Endothelial cell of umbilical vein (primary cell): ENCODE results near the gene NOD1. TPM values are rescaled to one million over a fixed set of nuclear protein-coding genes. Genes with fewer than 3 reads are reported as not detected.

Source experiments
- BruUV-seq: library from RNA; stranded (reverse); fragments of 400-500 nt; replicated peaks from 2 replicates; lab custom pipeline; 2021; lab: Mats Ljungman, UMichigan
- CTCF ChIA-PET: fragments of 300-600, 350-600 bp; sonication (Branson Sonifier 250); formaldehyde crosslinking; loops from one replicate; lab custom pipeline; 2021; ENCODE audit warnings: antibody characterized with exemption, inconsistent platforms; lab: Charles Lee
- POLR2A ChIA-PET: fragments of 300-600, 350-600 bp; sonication (Branson Sonifier 250); formaldehyde crosslinking; loops from one replicate; lab custom pipeline; 2021; ENCODE audit warnings: antibody characterized with exemption, inconsistent platforms; lab: Charles Lee
- DNase-seq: peaks from one replicate; pipeline ENCODE4 v3.0.0-alpha.2; 2011; ENCODE audit warnings: low read depth, low spot score
- FAIRE-seq: peaks from 2 replicates; lab custom pipeline; 2011; peaks lifted over from hg19 to GRCh38; lab: Jason Lieb, UNC
- H2AFZ ChIP-seq: 2 replicates; pipeline ENCODE4 v1.6.0; 2012; ENCODE audit warnings: low read depth, low read length, control low read depth, inconsistent platforms
- H3K27ac ChIP-seq: 2 replicates; pipeline ENCODE4 v1.5.1; 2011; ENCODE audit warnings: low read depth, mild to moderate bottlenecking, control low read depth, low read length, moderate library complexity; ENCODE audit not compliant: insufficient read depth
- H3K27me3 ChIP-seq, 2 experiments: 2 replicates each; pipeline versions ENCODE4 v1.6.0 to v1.6.1; 2011; ENCODE audit warnings: low read length in 2 of 2, mixed read lengths in 1 of 2; ENCODE audit not compliant: control insufficient read depth in 2 of 2, insufficient read depth in 2 of 2
- H3K36me3 ChIP-seq, 2 experiments: 2 replicates in 1 of 2; 3 replicates in 1 of 2; pipeline ENCODE4 v1.5.1; 2011; ENCODE audit warnings: low read length in 2 of 2, mild to moderate bottlenecking in 1 of 2, moderate library complexity in 1 of 2; ENCODE audit not compliant: control insufficient read depth in 2 of 2, insufficient read depth in 2 of 2; ENCODE audit errors: extremely low read depth in 1 of 2
- H3K4me1 ChIP-seq: 3 replicates; pipeline ENCODE4 v1.5.1; 2011; ENCODE audit warnings: mild to moderate bottlenecking, low read length; ENCODE audit not compliant: control insufficient read depth, insufficient read depth; ENCODE audit errors: extremely low read depth
- H3K4me2 ChIP-seq: 2 replicates; pipeline ENCODE4 v1.6.1; 2011; ENCODE audit warnings: low read length, control low read depth, mixed read lengths; ENCODE audit not compliant: insufficient read depth
- H3K4me3 ChIP-seq, 3 experiments: fragments of 200-600 bp in 1 of 3; sonication (generic), shearing (Covaris generic) in 1 of 3; replicated peaks in 1 of 3; 2 replicates each; pipeline ENCODE4 v1.5.1; 2011 to 2016; ENCODE audit warnings: control low read depth in 3 of 3, low read length in 3 of 3, mild to moderate bottlenecking in 2 of 3, inconsistent platforms in 1 of 3, low read depth in 1 of 3, moderate library complexity in 1 of 3; ENCODE audit not compliant: insufficient read depth in 1 of 3
- H3K79me2 ChIP-seq: 2 replicates; pipeline ENCODE4 v1.6.0; 2012; ENCODE audit warnings: low read length, inconsistent platforms; ENCODE audit not compliant: control insufficient read depth, insufficient read depth
- H3K9ac ChIP-seq: replicated peaks from 2 replicates; pipeline ENCODE3; 2011; ENCODE audit warnings: low read length, control low read depth; ENCODE audit not compliant: insufficient read depth; ENCODE audit errors: extremely low read depth
- H3K9me1 ChIP-seq: replicated peaks from 3 replicates; pipeline ENCODE4 v1.6.0; 2011; ENCODE audit warnings: mild to moderate bottlenecking, low read length; ENCODE audit not compliant: control insufficient read depth, insufficient read depth; ENCODE audit errors: extremely low read depth
- H3K9me3 ChIP-seq: replicated peaks from 2 replicates; pipeline ENCODE4 v1.5.1; 2012; ENCODE audit warnings: low read length, inconsistent platforms; ENCODE audit not compliant: control insufficient read depth, insufficient read depth
- H4K20me1 ChIP-seq: replicated peaks from 2 replicates; pipeline ENCODE3; 2011; ENCODE audit warnings: mild to moderate bottlenecking, low read length; ENCODE audit not compliant: control insufficient read depth, insufficient read depth; ENCODE audit errors: extremely low read depth
- EZH2 ChIP-seq: IDR thresholded peaks from 2 replicates; pipeline ENCODE4 v1.6.1; 2012; ENCODE audit warnings: borderline replicate concordance, low read depth, mild to moderate bottlenecking, moderate library complexity, low read length, inconsistent platforms; ENCODE audit not compliant: severe bottlenecking
- FOS ChIP-seq: IDR thresholded peaks from 2 replicates; pipeline ENCODE4 v1.6.1; 2011; ENCODE audit warnings: mild to moderate bottlenecking, low read length, moderate library complexity, borderline replicate concordance; ENCODE audit not compliant: insufficient read depth
- GATA2 ChIP-seq: IDR thresholded peaks from 2 replicates; pipeline ENCODE4 v1.7.0; 2011; ENCODE audit warnings: low read depth, mild to moderate bottlenecking, moderate library complexity, mixed read lengths, low read length; ENCODE audit not compliant: insufficient read length, insufficient read depth
- JUN ChIP-seq: IDR thresholded peaks from 2 replicates; pipeline ENCODE4 v1.6.1; 2011; ENCODE audit warnings: borderline replicate concordance, low read depth; ENCODE audit not compliant: insufficient read length, insufficient read depth
- MYC ChIP-seq: IDR thresholded peaks from one replicate; pipeline ENCODE4 v1.6.1; 2011; ENCODE audit warnings: mild to moderate bottlenecking, low read depth, low read length
- POLR2A ChIP-seq: IDR thresholded peaks from 2 replicates; pipeline ENCODE4 v1.6.1; 2012; ENCODE audit warnings: low read depth, mild to moderate bottlenecking, control low read depth, low read length
- POLR2AphosphoS5 ChIP-seq: IDR thresholded peaks from 2 replicates; pipeline ENCODE4 v1.6.1; 2012; ENCODE audit warnings: low read depth, mild to moderate bottlenecking, control low read depth, low read length, moderate library complexity; ENCODE audit not compliant: insufficient read depth
- dilution Hi-C: fragments of 300-500 bp; cut with MboI; formaldehyde crosslinking; loops from one replicate; pipeline ENCODE4 v1.15.0; 2019; ENCODE audit warnings: low sequenced_read_pairs; ENCODE audit not compliant: extremely low pct_ligation_motif_present
- intact Hi-C: fragments of 100-400 bp; cut with micrococcal nuclease; formaldehyde crosslinking; loops from one replicate; pipeline ENCODE4 v1.10.0; 2022
- polyA plus RNA-seq, 4 experiments: library from polyadenylated mRNA; depleted of rRNA in 3 of 4; stranded (reverse) in 3 of 4; unstranded in 1 of 4; fragments of >200 nt; gene quantifications; 2 replicates each; pipeline versions ENCODE4 v1.2.1 to v1.2.3, GENCODE V29; 2011 to 2012; ENCODE audit warnings: missing spikeins in 1 of 4
- total RNA-seq: library from RNA; stranded (reverse); gene quantifications from 2 replicates; pipeline ENCODE4 v1.2.3, GENCODE V29; 2021
- TF ChIP-seq, protein P1 (sequence below): IDR thresholded peaks from 2 replicates; pipeline ENCODE4 v1.6.1; 2011; ENCODE audit not compliant: insufficient read depth, insufficient read length
- TF ChIP-seq, protein P2 (sequence below), 2 donors: IDR thresholded peaks; 1 replicate in 1 of 2; 2 replicates in 1 of 2; pipeline ENCODE4 v1.5.1; 2011; ENCODE audit warnings: low read length in 2 of 2, mild to moderate bottlenecking in 2 of 2, moderate library complexity in 2 of 2, control low read depth in 1 of 2, inconsistent platforms in 1 of 2, low read depth in 1 of 2; ENCODE audit not compliant: insufficient read depth in 1 of 2; ENCODE audit errors: extremely low read depth in 1 of 2

NOD1 gene
- total and polyA plus RNA-seq, 2 donors (not counting 3 experiments of a cell fraction or from before 2014, with no cell fraction given): 22.1 to 39.2 TPM

DNA sequence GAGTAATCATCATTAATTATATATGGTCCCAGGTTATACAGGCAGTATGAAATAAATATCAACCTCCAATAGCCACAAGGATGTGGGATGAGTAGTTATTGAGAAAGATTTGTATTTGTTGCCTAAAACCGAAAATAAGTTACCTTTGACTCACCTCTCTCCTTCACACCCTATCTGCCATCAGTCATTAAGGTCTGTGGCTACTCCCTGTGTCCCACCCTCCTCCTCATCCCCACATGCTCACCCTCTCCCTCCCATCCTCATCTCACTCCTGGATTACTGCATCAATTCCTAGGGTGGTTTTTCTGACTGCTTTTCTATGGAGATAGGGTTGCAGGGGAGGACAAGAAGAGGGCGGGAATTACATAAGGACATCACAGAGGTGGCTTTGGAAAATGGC lies 35.2 kb upstream of the NOD1 start:
- H3K36me3 ChIP-seq: no peaks in the 10 kb centered on the region
- H3K79me2 ChIP-seq: no peaks in the 10 kb centered on the region
- no peak for FAIRE-seq
- intact Hi-C loops: no loop called here
- H3K4me3 ChIP-seq: no peak overlapping the region
- no peak for TF ChIP-seq POLR2AphosphoS5
- TF ChIP-seq EZH2: no peak
- no peak for TF ChIP-seq GATA2
- TF ChIP-seq JUN: no peak
- TF ChIP-seq, protein P1, sequence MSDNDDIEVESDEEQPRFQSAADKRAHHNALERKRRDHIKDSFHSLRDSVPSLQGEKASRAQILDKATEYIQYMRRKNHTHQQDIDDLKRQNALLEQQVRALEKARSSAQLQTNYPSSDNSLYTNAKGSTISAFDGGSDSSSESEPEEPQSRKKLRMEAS: no peak
- TF ChIP-seq POLR2A: no peak
- TF ChIP-seq, protein P2, sequence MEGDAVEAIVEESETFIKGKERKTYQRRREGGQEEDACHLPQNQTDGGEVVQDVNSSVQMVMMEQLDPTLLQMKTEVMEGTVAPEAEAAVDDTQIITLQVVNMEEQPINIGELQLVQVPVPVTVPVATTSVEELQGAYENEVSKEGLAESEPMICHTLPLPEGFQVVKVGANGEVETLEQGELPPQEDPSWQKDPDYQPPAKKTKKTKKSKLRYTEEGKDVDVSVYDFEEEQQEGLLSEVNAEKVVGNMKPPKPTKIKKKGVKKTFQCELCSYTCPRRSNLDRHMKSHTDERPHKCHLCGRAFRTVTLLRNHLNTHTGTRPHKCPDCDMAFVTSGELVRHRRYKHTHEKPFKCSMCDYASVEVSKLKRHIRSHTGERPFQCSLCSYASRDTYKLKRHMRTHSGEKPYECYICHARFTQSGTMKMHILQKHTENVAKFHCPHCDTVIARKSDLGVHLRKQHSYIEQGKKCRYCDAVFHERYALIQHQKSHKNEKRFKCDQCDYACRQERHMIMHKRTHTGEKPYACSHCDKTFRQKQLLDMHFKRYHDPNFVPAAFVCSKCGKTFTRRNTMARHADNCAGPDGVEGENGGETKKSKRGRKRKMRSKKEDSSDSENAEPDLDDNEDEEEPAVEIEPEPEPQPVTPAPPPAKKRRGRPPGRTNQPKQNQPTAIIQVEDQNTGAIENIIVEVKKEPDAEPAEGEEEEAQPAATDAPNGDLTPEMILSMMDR (IDR thresholded peaks at IDR 0.05; ENCODE audit: extremely low read depth in 1 of 2, insufficient read depth in 1 of 2, low read depth in 1 of 2, low read length in 2 of 2): no peak
- TF ChIP-seq MYC: no peak
- no peak for TF ChIP-seq FOS
- POLR2A ChIA-PET: no interaction called here
- no peaks in the 10 kb centered on the region for H4K20me1 ChIP-seq
- H3K9me1 ChIP-seq: no peaks in the 10 kb centered on the region
- no peaks in the 10 kb centered on the region for H3K27me3 ChIP-seq
- no peak overlapping the region for H3K4me2 ChIP-seq
- no peak overlapping the region for H3K27ac ChIP-seq
- no peak for DNase-seq
- no peak overlapping the region for H3K9ac ChIP-seq
- dilution Hi-C loops: no loop called here
- no peak overlapping the region for H2AFZ ChIP-seq
- H3K9me3 ChIP-seq: no peaks in the 10 kb centered on the region
- CTCF ChIA-PET: interaction anchor here (4.9 kb wide), 1 partner anchor 50 kb away, joined by 116 read pairs; no protein-coding TSS in a partner anchor
- H3K4me1 ChIP-seq: no peaks in the 10 kb centered on the region
- BruUV-seq: no TSS peak
